ENCODE results near the gene MACROD2.

Gene MACROD2

DNA sequence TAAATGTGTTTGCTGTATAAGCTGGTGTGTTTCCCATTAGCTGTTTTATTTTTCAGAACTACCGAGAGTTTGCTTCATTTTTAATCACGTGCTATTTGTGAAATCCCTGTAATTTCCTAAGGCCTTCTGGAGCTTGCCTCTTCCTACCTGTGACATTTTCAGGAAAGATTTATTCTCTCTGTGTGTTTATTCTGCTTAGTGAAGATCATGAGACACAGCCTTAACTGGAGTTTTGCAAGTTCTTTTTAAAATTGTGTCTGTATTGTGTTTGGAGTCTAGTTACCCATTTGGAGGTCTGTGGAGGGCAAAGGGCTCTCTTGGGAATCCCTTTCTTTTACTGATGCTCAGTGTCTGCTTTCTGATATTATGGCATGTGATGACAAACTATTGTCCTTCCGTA is 701.2 kb downstream of the MACROD2 start:
- in situ Hi-C loops (cut with MboI; ENCODE audit: low sequenced_read_pairs): no loop called here

GRCh38 chr20:14696937-14697336 is 701.6 kb downstream of the MACROD2 start:
- in situ Hi-C loops (cut with MboI; ENCODE audit: low sequenced_read_pairs): no loop called here

GRCh38 chr20:14698125-14698524 is 702.8 kb downstream of the MACROD2 start:
- in situ Hi-C loops (cut with MboI; ENCODE audit: low sequenced_read_pairs): no loop called here

GRCh38 chr20:14698605-14699373 is 703.5 kb downstream of the MACROD2 start:
- in situ Hi-C loops (cut with MboI; ENCODE audit: low sequenced_read_pairs): no loop called here

GRCh38 chr20:14700639-14700960 is 705.3 kb downstream of the MACROD2 start:
- in situ Hi-C loops (cut with MboI; ENCODE audit: low sequenced_read_pairs): no loop called here

DNA sequence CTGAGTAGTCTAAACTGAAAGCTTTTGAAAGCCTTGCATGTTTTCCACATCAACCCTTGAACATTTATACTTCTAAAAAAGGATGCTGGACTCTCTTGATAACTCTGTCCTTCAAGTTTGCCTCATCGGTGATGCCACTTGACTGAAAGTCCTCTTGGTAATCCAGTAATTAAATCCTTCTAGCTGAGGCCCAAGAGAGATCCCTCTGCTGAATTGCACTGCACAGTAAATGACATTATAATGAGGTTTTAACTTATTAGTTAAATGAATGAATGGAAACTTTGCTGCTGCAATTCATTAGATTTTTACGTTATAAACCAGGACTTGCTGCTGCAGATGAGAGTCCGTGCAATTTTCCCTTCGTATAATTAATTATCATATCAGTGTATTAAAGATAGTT is 706.0 kb downstream of the MACROD2 start:
- in situ Hi-C loops (cut with MboI; ENCODE audit: low sequenced_read_pairs): no loop called here

DNA sequence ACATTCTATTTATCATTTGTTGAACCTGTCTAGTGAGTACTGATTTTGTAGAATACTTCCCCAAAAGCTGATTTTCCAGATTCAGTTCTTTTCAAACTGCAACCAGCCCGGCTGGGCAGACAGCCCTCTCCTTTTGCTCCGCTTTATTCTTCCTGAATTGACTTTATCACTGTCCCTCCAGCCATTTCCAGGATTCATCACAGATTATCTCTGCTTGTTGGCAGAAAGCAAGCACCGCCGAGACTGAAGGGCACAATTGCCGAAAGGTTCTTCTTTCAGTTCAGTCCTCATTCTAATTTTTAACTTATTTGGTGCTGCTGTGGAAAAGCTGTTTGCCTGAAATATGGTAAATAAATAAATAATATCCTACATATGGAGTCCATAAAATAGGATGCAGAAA is 711.2 kb downstream of the MACROD2 start:
- in situ Hi-C loops (cut with MboI; ENCODE audit: low sequenced_read_pairs): no loop called here

GRCh38 chr20:14707026-14707680 is 711.8 kb downstream of the MACROD2 start:
- in situ Hi-C loops (cut with MboI; ENCODE audit: low sequenced_read_pairs): no loop called here

GRCh38 chr20:14707865-14708596 is 712.7 kb downstream of the MACROD2 start:
- in situ Hi-C loops (cut with MboI; ENCODE audit: low sequenced_read_pairs): no loop called here

DNA sequence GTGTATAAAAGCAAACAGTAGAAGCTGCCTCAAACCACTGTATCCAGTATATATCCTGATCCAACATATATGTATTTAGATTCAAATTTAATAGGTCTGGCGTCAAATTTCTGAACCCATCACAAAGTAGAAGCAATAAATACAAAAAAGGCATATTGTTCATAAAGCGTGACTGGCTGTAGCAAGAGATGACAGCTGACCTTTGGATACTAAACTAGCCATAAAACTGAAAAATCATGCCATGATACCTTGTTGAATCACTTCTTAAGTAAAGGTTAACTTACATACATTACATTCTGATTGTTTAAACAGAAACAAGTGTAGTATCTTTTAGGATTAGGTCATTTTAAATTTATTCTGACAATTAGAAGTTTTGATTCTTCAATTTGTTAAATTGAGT is 714.1 kb downstream of the MACROD2 start:
- in situ Hi-C loops (cut with MboI; ENCODE audit: low sequenced_read_pairs): no loop called here

- in situ Hi-C loops (cut with MboI; ENCODE audit: low sequenced_read_pairs): no loop called here
Observed at GRCh38 chr20:14710951-14711350, 715.6 kb downstream of the MACROD2 start.

GRCh38 chr20:14711652-14712051 is 716.3 kb downstream of the MACROD2 start:
- in situ Hi-C loops (cut with MboI; ENCODE audit: low sequenced_read_pairs): no loop called here

DNA sequence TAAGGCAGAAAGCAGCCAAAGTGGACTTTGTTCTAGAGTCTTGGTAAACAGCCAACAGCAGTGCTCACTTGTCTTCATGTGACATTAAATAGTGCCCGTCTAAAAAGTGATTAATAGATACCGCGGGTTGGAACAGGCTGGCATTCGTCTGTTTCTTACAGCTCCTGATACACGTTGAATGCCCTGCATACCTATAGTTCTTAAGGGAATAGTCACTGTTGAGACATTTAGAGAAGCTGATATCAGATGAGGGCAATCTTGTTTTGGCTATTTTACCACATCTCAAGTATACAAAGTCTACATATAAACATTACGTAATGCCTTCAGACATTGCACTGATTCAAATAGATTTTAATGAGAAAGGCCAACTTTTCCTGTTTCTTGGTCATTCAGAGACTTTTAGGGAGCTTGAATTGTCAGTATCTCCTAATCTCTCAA is 717.0 kb downstream of the MACROD2 start:
- in situ Hi-C loops (cut with MboI; ENCODE audit: low sequenced_read_pairs): no loop called here

- in situ Hi-C loops (cut with MboI; ENCODE audit: low sequenced_read_pairs): no loop called here
Observed at GRCh38 chr20:14715400-14715799, 720.1 kb downstream of the MACROD2 start.

DNA sequence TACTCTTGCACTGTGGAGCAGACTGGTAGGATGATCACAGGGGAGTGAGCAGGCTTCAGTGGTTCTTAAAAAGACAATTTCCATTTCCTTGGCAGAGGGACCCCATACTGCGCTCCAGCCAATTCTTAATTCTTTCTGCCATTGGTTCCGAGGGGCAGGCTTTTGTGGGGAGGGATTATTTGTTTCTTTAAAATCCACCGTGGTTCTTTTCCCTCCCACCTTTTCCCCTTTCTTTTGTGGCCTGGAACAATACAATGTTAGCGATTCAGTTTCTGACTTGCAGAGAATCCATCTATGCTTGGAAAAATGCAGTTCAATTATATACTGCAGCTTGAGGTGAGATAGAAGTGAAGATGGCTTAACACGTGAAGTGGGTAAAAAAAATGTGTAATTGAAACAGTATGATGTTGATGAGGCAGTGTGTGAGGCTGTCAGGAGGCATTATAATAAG is 721.1 kb downstream of the MACROD2 start:
- in situ Hi-C loops (cut with MboI; ENCODE audit: low sequenced_read_pairs): no loop called here

DNA sequence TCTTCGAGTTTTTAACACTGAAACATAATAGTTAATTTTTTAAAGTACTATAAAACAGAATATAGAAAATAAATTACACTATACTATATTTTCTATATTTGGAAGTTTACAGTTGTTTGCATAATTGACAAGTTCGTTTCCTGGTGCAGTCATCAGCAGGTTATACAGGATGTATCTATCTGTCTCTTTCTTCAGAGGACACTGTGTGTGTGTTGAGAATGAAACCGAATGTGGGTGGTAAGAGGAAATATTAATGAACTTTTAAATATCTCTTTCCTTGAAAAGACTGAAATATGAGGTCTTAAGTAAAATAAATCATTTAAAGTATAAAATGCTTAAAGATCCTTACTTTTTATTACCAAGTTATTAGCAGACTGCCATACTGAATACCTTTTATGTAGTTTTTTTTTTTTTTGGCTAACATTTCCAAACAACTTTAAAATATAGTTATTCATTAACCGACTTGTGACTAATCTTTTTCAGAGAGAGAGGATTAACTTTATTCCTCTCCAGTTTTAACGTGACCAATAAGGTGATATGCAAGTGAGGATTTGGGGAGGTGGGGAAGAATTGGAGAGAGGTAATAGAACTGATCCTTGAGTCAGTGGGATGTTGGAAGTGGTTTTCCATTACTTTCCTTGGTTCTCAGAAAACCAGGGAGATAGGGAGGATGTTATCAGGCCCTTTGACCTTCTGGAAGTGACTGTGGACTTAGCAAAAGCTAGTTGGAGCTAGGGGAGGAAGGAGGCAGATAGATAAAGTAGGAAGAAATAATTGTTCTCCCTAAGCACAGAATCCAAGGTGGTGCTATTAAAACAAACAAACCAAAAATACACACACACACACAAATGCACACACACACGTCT is 722.1 kb downstream of the MACROD2 start:
- in situ Hi-C loops (cut with MboI; ENCODE audit: low sequenced_read_pairs): no loop called here

GRCh38 chr20:14720251-14720650 is 724.9 kb downstream of the MACROD2 start:
- in situ Hi-C loops (cut with MboI; ENCODE audit: low sequenced_read_pairs): no loop called here

DNA sequence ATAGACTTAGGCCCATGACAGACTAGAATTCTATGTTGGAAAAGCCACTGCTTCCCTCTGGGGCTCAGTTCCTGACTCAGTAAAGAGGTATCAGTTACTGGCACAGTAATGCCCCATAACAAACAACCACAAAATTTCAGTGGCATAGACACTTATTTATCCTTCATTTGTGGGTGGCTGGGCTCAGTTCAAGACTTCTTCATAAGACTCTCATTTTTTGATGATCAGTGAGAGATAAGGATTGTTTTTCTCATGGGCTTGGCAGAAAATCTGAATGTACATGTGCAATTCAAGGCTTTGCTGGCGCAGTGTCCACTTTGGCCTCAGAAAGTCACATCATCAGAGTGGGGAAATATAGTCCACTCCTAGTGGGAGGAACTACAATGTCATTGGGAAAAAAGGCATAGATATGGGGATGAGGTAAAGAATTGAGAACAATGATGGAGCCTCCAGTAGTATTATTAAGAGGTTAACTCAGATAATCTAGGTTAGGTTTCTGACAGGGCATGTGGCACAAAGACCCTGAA is 726.7 kb downstream of the MACROD2 start:
- in situ Hi-C loops (cut with MboI; ENCODE audit: low sequenced_read_pairs): no loop called here

- in situ Hi-C loops (cut with MboI; ENCODE audit: low sequenced_read_pairs): no loop called here
Observed at GRCh38 chr20:14723614-14724013, 728.3 kb downstream of the MACROD2 start.

DNA sequence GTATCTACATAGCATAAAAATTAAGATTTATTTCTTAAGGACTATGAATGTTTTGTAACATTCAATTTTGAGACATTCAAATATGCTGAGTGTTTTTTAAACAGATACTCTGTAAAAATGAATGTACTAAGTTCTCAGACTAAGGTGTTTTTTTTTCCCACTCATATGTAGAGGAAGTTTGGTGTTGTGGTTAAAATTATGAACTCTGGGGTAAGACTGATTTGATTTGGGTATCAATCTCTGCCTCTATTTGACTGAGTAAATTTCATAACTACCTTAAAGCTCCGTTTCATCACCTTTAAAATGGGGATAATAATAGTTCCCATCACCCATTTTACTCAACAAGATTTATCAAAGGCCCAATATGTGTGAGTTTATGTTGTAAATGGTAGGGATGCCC is 728.7 kb downstream of the MACROD2 start:
- in situ Hi-C loops (cut with MboI; ENCODE audit: low sequenced_read_pairs): no loop called here

DNA sequence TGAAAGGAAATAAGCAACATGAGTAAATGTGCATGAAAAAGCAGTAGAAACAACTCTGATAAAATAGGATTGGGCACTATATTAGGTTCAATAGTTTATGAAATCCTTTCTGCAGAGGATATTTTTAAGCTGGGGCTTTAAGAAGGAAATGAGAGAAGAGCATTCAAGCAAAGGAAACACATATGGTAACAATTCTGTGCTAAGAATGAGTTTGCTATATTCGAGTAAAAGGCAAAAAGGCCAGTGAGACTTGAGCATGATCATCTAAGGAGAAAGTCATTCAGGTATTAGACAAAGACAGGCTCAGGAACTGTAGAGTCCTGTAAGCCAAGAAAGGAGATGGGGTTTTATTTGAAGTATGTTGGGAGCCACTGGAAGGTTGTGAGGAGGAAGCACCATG is 729.2 kb downstream of the MACROD2 start:
- in situ Hi-C loops (cut with MboI; ENCODE audit: low sequenced_read_pairs): no loop called here

All from HL-60/S4 (cell line).